Activated T-cell treated with anti-CD3 and anti-CD28 coated beads for 24 hours (primary cell): ENCODE data around the gene DHRS9.
"Not testable (repeated sequence)": the region's sequence is repeated elsewhere in the genome, so short reads cannot be mapped to it uniquely, and the experiment has no call there.

Experiments
- DNase-seq: peaks from one replicate; pipeline ENCODE4 v3.0.0-alpha.2; 2020; ENCODE audit warnings: low read depth

DHRS9 gene

DNA sequence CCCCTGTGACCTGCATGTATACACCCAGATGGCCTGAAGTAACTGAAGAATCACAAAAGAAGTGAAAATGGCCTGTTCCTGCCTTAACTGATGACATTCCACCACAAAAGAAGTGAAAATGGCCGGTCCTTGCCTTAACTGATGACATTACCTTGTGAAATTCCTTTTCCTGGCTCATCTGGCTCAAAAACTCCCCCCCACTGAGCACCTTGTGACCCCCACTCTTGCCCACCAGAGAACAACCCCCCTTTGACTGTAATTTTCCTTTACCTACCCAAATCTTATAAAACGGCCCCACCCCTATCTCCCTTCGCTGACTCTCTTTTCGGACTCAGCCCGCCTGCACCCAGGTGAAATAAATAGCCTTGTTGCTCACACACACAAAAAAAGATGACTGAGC, 67.1 kb downstream of the DHRS9 start:
- not testable (repeated sequence) for DNase-seq

DNA sequence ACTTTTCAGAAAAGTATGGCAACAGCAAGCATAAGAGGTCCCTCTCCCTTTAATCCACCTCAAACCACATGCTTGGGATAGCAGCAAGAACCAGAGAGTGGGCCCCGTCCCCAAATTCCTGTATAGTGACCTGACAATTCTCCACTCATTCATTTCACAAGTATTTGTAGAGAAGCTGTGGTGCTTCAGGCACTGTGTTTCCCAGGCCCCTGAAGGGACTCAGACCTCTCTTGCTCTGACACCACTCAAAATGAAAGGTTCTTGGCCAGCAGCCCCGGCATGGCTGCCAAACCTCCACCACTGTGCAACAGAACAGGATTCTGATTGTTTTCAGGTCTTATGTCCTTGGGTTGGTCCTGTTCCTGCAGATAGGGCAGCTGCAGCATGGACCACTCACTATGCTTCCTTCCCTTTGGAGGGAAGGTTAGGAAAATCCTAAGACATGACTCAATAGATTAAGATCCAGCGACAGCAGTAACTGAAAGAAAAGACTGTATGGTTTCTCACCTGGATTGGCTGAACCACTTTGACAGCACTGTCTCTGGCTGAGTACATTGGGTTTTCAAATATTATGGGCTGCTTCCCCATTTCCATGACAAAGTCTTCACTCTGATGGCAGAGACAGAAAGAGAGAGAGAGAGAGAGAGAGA, 67.6 kb downstream of the DHRS9 start:
- no peak for DNase-seq

GRCh38 chr2:169137924-169138323, 68.6 kb downstream of the DHRS9 start:
- no peak for DNase-seq

- no peak for DNase-seq
Observed at GRCh38 chr2:169139145-169139544, 69.8 kb downstream of the DHRS9 start.

DNA sequence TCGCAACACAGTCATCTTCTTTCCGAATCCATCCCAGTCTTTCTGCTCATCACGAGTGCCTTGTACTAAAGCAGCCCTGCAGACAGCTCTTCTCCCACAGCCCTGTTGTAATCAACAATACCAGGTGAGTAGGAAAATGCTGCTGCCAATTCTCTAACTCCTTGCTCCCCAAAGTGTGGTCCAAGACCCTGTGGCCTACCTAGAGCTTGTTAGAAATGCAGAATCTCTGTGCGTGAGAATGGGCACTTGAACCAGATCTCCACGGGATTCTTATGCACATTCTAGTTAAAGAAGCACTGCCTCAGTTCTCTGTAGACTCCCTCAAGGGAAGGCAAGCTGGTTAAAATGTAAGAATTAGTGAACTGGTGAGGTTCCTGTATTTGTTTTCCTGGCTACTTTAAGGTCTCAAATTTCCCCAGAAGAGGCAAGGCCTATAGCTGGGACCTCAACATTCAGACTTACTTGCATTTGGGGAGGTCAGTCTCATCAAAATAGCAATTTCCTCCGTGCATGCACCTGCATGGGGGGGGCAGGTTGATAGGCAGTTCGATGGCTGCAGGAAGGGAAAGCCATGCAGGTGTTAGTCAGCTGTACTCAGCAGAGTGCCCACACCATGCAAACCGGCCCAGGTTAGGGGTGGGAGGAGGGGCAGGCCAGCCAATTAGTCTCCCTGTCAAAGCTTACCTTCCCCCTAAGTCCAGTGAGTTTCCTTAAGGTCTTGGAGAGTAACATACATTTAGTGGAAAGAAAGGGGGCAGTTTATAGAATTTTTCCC, 70.8 kb downstream of the DHRS9 start:
- no peak for DNase-seq

DNA sequence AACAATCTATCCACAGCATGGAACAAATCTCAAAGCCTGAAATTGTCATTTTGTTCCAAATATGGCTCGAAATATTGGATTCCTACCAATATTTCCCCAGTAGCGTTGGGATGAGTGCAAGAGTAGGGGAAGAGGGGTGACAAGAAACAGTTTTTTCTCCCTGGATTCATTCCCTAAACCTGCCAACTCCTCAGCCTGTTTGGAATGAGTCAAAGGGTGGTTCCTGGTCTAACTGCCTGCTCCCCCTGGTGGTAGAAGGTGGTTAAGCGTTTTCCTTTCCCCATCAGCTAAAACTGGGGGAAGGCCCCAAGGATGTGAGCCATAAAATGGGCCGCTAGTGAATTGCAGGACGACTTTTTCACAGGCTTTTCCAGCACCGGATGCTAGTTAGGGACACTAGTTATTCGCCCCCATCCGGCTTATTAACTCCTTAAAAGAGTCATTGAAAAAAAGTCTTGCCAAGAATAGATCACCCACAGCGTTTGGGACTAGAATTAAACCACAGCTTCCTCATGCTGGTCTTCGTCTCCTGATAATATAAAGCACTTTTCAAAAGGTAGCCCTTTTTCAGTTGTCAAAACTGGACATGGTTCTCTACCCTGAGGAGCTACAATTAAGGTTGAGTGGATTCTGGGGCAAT, 72.5 kb downstream of the DHRS9 start:
- DNase-seq: peak; percentile 47

DNA sequence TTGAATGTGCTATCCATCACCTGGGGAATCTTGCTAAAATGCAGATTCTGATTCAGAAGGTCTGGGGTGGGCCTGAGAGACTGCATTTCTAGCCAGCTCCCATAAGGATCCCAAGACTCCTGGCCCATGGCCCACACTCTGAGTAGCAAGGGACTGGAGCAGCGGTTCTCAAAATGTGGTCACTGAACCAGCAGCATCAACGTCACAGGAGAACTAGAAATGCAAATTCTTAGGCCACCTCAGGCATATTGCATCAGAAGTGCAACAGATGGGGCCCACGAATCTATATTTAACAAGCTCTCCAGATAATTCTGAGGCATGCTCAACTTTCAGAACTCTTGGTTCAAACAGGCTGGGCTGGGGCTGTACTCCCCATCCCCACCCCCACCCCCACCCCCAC, 74.6 kb downstream of the DHRS9 start:
- no peak for DNase-seq
